ENCODE measurements around the gene GRIK4.

GRIK4 gene

DNA sequence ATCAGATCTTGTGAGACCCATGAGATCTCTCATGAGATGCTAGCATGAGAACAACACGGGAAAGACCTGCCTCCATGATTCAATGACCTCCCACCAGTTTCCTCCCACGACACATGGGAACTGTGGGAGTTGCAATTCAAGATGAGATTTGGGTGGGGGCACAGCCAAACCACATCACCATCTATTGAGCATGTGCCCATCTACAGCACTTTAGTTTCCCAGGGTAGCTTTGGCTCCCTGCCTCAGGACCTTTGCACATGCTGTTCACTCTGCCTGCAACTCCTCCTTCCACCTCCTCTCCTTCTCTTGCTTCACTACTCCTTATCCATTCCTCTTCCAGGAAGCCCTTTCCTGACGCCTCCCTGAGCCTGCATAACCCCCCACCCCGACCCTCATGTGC lies 17.2 kb downstream of the GRIK4 start:
- no peak for DNase-seq

- DNase-seq: no peak
Observed at GRCh38 chr11:120529214-120529613, 17.7 kb downstream of the GRIK4 start.

GRCh38 chr11:120529911-120530310 lies 18.4 kb downstream of the GRIK4 start:
- DNase-seq: no peak

DNA sequence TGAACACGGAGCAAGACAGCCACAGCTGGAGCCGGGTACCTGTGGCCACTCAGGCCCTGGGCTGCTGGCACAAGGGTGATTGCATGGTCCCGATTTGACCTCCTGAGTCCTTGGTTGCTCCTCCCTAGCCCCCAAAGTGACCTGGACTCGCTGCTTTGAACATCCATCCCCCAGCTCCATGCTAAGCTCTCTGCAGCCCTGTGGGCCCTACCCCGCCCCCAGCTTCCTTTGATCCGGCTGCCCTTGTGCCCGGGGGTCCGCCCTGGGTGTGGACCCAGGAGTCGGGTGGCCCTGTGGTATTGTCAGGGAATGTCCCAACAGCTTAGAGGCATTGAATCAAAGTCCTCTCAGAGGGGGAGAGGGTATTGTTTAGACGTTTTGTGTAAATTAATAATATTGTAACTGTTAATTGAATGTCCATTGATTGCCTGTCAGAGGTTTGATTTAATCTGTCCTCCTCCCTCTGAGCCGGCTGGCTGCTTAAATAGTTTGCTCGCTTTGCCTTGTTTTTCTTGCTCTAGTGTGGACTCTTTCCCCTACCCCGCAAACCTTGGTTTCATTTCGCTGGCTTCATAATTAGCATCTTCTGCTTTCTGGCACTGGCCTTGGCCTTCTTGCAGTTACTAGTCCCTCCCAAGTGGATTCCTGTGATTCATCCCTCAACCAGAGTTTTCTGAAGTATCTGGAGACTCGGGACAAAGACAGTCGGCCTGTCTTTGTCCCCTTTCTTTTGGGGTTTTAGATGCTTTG lies 20.7 kb downstream of the GRIK4 start:
- no peak for DNase-seq

DNA sequence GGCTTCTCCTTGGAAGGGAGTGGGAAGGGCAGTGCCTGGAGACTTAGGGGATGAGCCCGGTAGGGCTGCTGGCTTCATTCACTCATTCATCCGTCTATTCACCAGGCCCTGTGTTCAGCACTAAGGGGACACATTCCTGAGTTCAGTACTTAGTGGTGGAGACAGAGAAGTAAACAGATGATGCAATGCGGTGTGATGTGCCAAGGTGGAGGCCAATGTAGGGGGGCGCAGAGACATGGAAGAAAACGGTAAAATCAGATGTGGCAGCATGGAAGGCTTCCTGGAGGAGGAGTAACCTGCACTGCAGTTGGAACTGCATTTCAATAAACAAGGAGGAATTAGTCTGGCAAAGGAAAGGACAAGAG lies 21.3 kb downstream of the GRIK4 start:
- DNase-seq: no peak

GRCh38 chr11:120536091-120536796 lies 24.7 kb downstream of the GRIK4 start:
- DNase-seq: no peak

DNA sequence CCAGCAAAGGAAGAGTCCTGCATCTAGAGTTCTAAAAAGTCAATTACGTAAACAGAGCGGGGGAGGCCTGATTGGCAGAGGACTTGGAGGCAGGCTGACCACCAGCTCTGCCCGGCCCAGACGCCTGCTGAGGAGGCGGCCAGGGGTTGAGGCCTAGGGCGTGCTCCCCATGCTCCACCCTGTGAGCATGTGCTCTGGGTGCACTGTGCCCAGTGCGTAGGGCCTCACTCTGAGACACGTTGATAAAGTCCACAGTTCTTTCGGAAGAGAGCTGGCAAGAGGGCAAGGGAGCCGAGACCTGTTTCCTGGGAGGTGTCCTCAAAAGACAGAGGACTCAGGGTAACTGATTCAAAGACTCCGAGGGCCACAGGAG lies 25.2 kb downstream of the GRIK4 start:
- DNase-seq: no peak

DNA sequence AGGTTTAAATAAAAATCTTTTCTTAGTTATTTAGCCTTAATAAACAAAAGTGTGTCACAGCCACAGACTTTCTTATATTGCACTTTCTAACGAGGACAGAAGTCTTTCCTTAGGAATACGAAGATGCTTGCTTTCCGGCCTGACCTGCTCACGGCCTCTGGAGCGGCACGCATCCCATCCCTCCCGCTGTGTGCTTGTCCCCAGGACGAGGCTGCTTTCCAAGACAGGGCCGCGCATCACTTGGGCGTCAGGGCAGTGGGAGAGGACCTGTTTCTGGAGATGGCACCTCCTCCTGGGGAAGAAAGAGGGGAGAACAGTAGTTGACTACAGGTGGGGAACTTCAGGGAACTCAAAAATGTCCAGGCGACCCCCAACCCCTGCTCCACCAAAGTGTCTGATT lies 26.4 kb downstream of the GRIK4 start:
- DNase-seq: no peak

GRCh38 chr11:120538707-120539106 lies 27.2 kb downstream of the GRIK4 start:
- no peak for DNase-seq

DNA sequence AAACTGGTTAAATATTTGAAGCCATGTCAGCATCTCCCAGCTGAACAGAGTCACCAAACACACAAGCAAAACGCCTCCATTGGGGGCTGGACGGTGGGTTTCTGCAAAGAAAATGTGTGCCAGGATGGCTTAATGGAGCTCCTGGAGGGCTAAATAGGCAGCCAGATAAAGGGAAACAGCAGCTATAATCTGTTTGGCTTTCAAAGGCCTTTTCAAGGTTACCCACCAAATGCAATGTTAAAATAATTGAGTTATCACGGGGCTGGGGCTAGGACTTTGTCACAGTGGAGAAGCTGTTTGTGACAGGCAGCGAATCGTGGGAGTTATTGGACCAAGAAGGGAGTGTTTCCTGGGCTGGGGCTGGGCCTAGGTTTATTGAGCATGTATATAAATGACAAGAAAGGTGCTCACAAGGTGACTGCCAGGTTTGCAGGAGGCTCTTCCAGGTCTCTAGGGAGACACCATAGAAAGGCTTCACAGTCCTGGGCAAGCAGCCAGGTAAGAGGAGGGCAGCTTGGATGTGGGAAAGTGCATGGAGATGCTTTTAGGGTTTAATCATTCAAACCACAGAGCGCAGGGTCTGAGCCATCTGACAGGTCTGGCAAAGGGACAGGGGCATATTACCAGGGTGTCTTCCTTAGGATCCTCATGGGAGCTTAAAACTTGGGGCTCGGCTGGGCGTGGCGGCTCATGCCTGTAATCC lies 28.3 kb downstream of the GRIK4 start:
- no peak for DNase-seq

DNA sequence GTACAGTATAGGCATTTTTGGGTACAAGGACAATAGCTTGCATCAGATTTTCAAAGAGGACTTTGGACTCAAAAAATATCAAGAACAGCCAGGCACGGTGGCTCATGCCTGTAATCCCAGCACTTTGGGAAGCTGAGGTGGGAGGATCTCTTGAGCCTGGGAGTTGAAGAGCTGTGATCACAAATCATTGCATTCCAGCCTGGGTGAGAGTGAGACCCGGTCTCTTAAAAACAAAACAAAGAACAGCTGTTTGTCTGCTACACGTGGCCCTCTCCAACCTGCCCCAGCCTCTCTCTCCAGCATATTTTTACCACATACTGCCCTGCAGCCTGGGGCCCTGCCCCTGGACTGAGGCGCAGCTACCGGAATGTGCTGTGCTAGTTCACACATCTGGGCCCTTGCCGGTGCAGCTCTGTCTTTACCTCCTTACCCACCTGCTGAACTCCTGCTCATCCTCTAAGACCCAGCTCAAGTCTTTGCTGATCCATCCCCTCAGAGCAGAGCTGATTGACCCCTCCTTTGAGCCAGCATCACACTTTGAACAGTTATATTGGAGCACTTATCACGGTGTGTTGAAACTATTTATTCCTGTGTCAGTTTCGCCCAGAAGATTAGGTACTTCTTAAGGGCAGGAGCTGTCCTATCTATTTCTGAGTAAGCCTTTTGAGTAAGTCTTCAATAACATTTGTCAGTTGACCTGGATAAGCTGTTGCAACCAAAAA lies 29.4 kb downstream of the GRIK4 start:
- no peak for DNase-seq

DNA sequence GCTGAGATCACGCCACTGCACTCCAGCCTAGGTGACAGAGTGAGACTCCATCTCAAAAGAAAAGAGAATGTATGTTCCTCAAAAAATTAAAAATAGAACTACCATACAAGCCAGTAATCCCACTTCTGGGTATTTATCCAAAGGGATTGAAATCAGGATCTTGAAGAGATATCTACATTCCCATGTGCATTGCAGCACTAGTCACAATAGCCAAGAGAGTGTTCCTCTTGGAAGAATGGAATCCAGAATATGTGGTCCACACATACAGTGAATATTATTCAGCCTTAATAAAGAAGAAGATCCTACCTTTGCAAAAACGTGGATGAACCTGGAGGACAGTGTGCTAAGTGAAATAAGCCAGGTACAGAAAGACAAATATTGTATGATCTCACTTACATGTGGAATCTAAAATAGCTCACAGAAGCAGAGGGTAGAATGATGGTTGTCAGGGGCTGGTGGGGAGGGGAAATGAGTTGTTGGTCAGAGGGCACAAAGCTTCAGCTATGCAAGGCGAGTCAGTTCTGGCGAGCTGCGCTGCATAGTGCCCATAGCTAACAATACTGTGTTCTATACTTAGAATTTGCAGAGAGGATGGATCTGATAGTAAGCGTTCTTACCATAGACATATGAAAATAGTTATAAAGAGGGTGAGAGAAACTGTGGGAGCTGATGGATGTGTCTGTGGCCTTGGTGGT lies 32.1 kb downstream of the GRIK4 start:
- DNase-seq: no peak

- no peak for DNase-seq
Observed at GRCh38 chr11:120545813-120546212, 34.3 kb downstream of the GRIK4 start.

GRCh38 chr11:120546312-120547205 lies 35.0 kb downstream of the GRIK4 start:
- no peak for DNase-seq

DNA sequence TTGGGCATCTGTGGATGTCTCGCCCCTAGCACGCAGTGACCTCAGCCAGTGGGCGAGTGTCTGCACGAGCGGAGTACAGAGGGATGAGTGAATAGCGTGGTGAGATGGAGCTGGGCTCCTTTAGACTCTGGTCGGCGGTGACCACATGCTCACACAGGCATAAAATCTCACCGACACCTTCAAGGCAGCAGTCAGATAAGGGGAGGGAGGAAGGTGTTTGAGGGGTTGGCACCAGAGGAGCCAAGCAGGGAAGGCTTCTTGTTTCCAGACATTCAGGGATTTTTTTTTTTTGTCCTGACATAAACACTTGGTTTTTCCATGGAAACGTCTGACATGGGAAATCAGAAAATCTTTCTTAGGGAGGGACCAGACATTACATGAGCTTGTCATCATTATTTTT lies 35.8 kb downstream of the GRIK4 start:
- DNase-seq: no peak

DNA sequence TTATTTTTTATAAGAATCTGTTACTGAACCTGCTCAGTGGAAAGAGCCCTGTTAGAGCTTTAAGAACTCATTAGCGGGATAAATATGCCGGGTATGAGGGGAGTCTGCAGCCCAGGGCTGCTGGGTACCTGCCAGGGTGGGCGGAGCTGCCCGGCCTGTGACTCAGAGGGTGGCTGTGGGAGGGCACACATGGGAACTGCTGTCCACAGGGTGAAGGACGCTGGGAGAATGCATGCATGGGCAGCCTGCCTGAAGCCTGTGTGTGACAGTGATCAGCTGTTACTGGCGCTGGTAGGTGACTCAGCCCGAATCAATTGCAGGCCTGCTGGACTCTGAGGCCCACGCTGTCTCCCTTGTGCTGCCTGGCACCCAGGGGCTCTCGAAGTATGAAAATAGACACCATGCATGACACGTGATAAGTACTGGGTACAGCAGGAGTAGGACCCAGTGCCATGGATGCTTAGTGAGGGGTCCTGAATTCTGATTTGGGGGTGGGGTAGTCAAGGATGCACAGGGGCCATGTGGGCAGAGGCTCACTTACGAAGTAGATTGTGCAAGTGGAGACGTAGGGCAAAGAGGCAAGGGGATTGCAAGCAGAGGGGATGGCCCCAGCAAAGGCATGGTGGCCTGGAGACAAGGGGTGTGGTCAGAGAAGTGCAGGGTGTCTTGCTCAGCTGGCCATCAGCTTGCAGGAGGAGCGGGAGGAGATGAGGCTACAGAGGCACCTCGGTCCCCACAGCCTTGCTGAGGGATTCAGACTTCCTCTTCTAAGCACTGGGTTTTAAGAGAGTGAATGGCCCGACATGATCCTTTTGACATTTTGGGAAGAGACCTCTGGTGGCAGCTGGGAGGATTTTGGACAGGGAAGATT lies 36.5 kb downstream of the GRIK4 start:
- no peak for DNase-seq

DNA sequence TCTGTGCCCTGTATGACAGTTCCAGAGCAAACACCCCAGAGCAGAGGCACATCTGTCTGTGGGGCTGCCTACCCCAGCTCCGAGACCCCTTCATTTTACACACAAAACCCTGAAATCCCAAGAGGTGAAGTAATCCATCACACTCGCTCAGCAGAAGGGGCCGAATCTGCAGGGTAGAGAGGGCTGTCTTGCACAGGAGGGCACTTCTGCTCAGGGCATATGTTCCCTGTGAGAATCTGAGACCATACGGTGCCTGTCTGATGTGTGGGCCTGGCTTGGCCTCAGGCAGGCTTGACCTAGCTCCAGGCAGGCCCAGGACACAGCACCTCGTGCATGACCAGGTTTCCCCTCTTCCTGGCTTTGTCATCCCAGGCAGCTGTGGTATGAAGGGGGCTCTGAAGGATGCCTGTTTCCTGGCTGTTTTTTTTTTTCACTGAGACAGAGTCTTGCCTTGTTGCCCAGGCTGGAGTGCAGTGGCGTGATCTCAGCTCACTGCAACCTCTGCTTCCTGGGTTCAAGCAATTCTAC lies 37.2 kb downstream of the GRIK4 start:
- no peak for DNase-seq

DNA sequence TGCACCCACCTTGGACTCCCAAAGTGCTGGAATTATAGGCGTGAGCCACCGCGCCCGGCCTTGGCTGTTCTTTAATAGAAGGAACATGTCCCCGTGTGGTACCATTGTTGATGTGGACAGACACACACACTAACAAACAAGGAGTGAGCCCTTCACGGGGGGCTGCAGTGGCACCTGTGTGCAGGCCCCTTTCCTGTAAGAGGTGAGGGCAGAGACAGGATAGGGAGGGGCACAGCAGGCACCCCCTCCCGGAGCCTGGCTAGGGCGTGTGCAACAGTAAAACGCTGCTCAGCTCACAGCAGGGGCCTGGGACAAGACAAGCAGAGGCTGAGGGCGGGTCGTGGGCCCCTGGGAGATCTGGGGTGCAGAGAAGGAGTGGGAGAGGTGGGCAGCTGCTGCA lies 37.8 kb downstream of the GRIK4 start:
- DNase-seq: no peak

- no peak for DNase-seq
Observed at GRCh38 chr11:120550007-120550406, 38.5 kb downstream of the GRIK4 start.

DNA sequence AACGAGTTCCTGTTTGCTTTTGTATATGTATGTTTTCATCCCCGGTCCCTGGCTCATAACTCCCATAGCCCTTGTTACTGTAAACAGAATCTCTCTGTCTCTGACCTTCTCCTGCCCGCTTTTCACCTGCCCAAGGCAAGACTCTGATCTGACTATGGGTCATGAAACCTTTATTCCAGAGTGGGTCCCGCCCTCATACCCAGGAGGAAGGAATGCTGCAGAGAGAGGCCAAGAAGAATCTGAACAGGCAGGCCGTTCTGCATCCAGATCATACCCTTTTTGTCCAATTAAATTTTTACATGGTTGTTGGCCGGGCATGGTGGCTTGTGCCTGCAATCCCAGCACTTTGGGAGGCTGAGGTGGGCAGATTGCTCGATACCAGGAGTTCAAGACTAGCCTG lies 39.6 kb downstream of the GRIK4 start:
- no peak for DNase-seq
